ENCODE results near the gene DYNC1H1.

DYNC1H1 gene

GRCh38 chr14:102013669-102014200 is 49.4 kb downstream of the DYNC1H1 start:
- TF ChIP-seq, protein P1, sequence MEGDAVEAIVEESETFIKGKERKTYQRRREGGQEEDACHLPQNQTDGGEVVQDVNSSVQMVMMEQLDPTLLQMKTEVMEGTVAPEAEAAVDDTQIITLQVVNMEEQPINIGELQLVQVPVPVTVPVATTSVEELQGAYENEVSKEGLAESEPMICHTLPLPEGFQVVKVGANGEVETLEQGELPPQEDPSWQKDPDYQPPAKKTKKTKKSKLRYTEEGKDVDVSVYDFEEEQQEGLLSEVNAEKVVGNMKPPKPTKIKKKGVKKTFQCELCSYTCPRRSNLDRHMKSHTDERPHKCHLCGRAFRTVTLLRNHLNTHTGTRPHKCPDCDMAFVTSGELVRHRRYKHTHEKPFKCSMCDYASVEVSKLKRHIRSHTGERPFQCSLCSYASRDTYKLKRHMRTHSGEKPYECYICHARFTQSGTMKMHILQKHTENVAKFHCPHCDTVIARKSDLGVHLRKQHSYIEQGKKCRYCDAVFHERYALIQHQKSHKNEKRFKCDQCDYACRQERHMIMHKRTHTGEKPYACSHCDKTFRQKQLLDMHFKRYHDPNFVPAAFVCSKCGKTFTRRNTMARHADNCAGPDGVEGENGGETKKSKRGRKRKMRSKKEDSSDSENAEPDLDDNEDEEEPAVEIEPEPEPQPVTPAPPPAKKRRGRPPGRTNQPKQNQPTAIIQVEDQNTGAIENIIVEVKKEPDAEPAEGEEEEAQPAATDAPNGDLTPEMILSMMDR (IDR thresholded peaks at IDR 0.05): no peak
- TF ChIP-seq ZFX (IDR thresholded peaks at IDR 0.05; ENCODE audit: borderline replicate concordance): no peak
- no peak overlapping the region for H3K27ac ChIP-seq

- no peak overlapping the region for H3K27ac ChIP-seq
- TF ChIP-seq ZFX (IDR thresholded peaks at IDR 0.05; ENCODE audit: borderline replicate concordance): no peak
Measured at GRCh38 chr14:102015045-102015685, 50.8 kb downstream of the DYNC1H1 start.

DNA sequence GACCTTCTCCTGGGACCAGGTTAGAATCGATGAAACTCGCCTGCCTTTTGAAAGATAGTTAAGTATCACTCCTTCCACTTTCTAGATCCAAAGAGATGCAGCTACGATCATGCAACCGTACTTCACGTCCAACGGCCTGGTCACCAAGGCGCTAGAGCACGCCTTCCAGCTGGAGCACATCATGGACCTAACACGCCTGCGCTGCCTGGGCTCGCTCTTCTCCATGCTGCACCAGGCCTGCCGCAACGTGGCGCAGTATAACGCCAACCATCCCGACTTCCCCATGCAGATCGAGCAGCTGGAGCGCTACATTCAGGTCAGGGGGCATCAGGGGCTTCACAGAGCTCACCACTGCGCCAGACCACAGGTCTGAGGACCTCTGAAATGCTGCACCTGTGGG is 51.4 kb downstream of the DYNC1H1 start:
- TF ChIP-seq, protein P1 (IDR thresholded peaks at IDR 0.05): no peak
- TF ChIP-seq ZFX (IDR thresholded peaks at IDR 0.05; ENCODE audit: borderline replicate concordance): no peak
- no peak overlapping the region for H3K27ac ChIP-seq

DNA sequence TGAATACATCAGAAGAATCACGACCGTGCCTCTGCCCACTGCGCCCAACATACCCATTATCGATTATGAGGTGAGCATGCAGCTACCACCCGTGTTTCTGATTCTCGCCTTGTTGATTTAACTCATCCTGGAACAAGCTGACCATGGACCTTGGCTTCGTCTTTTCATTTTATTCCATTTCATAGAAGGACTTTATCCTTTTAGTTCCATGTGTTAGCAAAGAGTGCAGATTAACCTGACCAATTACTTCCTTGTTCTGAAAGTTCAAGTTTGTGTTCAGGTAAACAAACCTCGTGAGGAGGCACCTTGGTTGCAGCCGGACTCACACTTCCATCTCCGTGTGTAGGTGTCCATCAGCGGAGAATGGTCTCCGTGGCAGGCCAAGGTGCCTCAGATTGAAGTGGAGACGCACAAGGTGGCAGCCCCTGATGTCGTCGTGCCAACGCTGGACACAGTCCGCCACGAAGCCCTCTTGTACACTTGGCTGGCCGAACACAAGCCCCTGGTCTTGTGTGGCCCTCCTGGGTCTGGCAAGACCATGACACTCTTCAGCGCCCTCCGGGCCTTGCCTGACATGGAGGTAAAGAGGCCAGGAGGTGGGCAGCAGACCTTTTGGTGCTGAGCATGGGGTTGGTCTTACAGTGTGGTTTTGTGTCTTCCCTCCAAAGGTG is 52.2 kb downstream of the DYNC1H1 start:
- no peak overlapping the region for H3K27ac ChIP-seq

DNA sequence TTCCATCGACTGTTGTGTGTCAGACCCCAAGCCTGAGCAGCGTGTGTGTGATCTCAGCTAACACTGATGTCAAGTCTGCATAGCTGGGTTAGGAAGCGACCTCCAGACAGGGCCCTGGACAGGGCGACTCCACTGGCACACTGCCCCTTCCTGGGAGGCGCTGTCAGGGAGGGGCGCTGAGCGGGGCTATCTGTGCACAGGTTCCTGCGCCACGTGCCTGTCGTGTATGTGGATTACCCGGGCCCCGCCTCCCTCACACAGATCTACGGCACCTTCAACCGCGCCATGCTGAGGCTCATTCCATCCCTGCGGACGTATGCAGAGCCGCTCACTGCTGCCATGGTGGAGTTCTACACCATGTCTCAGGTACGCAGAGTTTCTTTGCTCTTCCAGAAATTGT is 53.9 kb downstream of the DYNC1H1 start:
- TF ChIP-seq, protein P1 (IDR thresholded peaks at IDR 0.05): no peak
- TF ChIP-seq ZFX (IDR thresholded peaks at IDR 0.05; ENCODE audit: borderline replicate concordance): no peak
- H3K27ac ChIP-seq: no peak overlapping the region

More for the DNA sequence above, 52.2 kb downstream of the DYNC1H1 start:
- TF ChIP-seq ZFX (IDR thresholded peaks at IDR 0.05; ENCODE audit: borderline replicate concordance): no peak
- TF ChIP-seq, protein P1 (IDR thresholded peaks at IDR 0.05): no peak

- no peak for TF ChIP-seq ZFX (IDR thresholded peaks at IDR 0.05; ENCODE audit: borderline replicate concordance)
- TF ChIP-seq, protein P1 (IDR thresholded peaks at IDR 0.05): no peak
- H3K27ac ChIP-seq: no peak overlapping the region
Measured at GRCh38 chr14:102019006-102019540, 54.7 kb downstream of the DYNC1H1 start.

DNA sequence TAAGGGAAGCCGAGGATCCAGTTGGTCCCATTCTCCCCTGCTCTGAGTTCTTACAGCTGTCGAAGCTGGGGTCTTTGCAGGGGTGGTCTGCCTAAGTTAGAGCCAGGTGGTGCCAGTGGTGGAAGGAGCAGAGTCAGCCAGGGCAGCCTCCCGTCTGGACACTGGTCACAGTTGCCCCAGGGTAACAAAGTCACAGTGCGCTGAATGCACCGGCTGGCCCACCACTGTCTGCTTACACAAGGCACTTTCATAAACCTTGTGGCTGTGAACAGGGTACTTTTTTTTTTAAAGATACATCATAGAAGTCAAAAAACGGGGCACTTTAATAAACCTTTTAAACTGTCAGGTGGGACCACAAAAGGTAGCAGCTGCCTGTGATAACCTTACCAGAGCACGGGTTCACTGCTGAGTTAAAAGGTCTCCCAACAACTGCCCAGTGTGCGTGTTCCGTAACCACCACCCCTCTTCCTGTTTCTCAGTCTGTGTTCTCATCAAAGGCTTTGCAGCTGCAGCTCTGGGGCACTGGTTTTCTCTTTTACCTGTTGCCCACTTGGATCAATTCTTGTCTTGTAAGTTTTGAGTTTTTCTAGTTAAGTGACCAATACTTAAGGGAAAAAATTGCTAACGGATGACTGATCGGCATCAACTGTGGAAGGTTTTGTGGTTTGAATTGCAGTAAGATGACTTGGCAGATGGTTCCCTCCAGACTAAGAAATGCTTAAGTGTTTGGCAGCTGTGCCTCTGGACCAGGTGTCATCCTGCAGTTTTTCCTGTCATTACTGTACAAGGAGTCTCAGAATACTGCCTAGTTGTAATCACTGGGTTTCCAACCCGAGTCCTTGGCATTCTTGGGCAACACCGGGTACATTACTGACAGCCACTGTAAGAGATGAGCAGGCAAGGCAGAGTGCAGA is 55.9 kb downstream of the DYNC1H1 start:
- TF ChIP-seq ZFX (IDR thresholded peaks at IDR 0.05; ENCODE audit: borderline replicate concordance): no peak
- TF ChIP-seq, protein P1 (IDR thresholded peaks at IDR 0.05): no peak
- no peak overlapping the region for H3K27ac ChIP-seq

Measured in 22Rv1 (cell line).